ENCODE data around the gene PRICKLE4.

PRICKLE4 gene

DNA sequence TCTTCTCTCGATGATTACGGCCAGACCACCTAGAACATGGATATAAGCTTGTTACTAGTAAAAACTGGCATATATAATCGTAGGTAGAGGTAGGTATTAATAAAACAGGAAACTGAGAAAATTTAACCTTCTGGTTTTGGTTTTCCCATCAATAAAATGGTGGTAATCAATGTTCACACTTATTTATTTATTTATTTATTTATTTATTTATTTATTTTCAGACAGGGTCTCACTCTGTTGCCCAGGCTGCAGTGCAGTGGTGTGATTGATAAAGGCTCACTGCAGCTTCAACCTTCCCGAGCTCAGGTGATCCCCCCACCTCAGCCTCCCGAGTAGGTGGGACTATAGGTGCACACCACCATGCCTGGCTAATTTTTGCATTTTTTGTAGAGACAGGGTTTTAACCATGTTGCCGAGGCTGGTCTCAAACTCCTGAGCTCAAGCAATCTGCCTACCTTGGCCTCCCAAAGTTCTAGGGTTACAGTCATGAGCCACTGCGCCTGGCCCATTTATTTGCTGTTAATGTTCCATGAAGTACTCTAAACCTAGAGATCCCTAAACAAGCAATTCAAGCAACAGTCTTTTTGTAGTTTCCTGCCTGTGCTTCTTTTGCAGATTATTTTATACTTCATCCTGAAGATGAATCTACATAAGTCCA, 18.4 kb downstream of the PRICKLE4 start (continued):
- TF ChIP-seq ELK4 (IDR thresholded peaks at IDR 0.05; ENCODE audit: borderline replicate concordance, low read depth, low read length) = no peak
- TF ChIP-seq REPIN1 (tag by site-specific recombination; IDR thresholded peaks at IDR 0.05; ENCODE audit: low read depth) = no peak
- TF ChIP-seq, protein P1, sequence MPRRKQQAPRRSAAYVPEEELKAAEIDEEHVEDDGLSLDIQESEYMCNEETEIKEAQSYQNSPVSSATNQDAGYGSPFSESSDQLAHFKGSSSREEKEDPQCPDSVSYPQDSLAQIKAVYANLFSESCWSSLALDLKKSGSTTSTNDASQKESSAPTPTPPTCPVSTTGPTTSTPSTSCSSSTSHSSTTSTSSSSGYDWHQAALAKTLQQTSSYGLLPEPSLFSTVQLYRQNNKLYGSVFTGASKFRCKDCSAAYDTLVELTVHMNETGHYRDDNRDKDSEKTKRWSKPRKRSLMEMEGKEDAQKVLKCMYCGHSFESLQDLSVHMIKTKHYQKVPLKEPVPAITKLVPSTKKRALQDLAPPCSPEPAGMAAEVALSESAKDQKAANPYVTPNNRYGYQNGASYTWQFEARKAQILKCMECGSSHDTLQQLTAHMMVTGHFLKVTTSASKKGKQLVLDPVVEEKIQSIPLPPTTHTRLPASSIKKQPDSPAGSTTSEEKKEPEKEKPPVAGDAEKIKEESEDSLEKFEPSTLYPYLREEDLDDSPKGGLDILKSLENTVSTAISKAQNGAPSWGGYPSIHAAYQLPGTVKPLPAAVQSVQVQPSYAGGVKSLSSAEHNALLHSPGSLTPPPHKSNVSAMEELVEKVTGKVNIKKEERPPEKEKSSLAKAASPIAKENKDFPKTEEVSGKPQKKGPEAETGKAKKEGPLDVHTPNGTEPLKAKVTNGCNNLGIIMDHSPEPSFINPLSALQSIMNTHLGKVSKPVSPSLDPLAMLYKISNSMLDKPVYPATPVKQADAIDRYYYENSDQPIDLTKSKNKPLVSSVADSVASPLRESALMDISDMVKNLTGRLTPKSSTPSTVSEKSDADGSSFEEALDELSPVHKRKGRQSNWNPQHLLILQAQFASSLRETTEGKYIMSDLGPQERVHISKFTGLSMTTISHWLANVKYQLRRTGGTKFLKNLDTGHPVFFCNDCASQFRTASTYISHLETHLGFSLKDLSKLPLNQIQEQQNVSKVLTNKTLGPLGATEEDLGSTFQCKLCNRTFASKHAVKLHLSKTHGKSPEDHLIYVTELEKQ (tag by site-specific recombination; IDR thresholded peaks at IDR 0.05; ENCODE audit: borderline replicate concordance) = no peak
- TF ChIP-seq ZNF510 (tag by site-specific recombination; IDR thresholded peaks at IDR 0.05; ENCODE audit: insufficient replicate concordance) = peak; percentile 61
- no peak for TF ChIP-seq ZNF423 (tag by site-specific recombination; IDR thresholded peaks at IDR 0.05)
- peak; percentile 63; the same call in 1 of the 2 replicates for TF ChIP-seq ZNF664 (tag by site-specific recombination; IDR thresholded peaks at IDR 0.05)
- no peak for TF ChIP-seq ZNF335 (tag by site-specific recombination; conservative IDR thresholded peaks at IDR 0.05)
- 0 out of 2 replicates have a peak, but pooled peaks have one; percentile 39 for TF ChIP-seq ZNF121 (tag by site-specific recombination; IDR thresholded peaks at IDR 0.05)
- TF ChIP-seq TRIM28 (IDR thresholded peaks at IDR 0.05; ENCODE audit: borderline replicate concordance, low read length) = no peak
- no peak for TF ChIP-seq WT1 (tag by site-specific recombination; IDR thresholded peaks at IDR 0.05)
- TF ChIP-seq ZSCAN23 (tag by site-specific recombination; IDR thresholded peaks at IDR 0.05) = no peak
- TF ChIP-seq ZNF449 (tag by site-specific recombination; IDR thresholded peaks at IDR 0.05) = no peak
- peak; percentile 73; the same call in 1 of the 2 replicates for TF ChIP-seq ZNF560 (tag by site-specific recombination; IDR thresholded peaks at IDR 0.05; ENCODE audit: borderline replicate concordance)
- TF ChIP-seq ZNF138 (tag by site-specific recombination; IDR thresholded peaks at IDR 0.05; ENCODE audit: borderline replicate concordance) = peak; percentile 61; the same call in 1 of the 2 replicates
- no peak for TF ChIP-seq ZNF26 (tag by site-specific recombination; IDR thresholded peaks at IDR 0.05)
- no peak for TF ChIP-seq ZBTB1 (tag by site-specific recombination; IDR thresholded peaks at IDR 0.05)
- TF ChIP-seq MEIS1 (CRISPR knock-in tag; IDR thresholded peaks at IDR 0.05; ENCODE audit: borderline replicate concordance) = no peak
- no peak for TF ChIP-seq ZBTB48 (tag by site-specific recombination; IDR thresholded peaks at IDR 0.05)
- TF ChIP-seq ZNF654 (tag by site-specific recombination; IDR thresholded peaks at IDR 0.05; ENCODE audit: low read depth) = peak; percentile 46
- no peak for TF ChIP-seq GLIS2 (tag by site-specific recombination; IDR thresholded peaks at IDR 0.05)
- TF ChIP-seq ZNF211 (tag by site-specific recombination; IDR thresholded peaks at IDR 0.05; ENCODE audit: low read depth) = no peak
- TF ChIP-seq, protein P2, sequence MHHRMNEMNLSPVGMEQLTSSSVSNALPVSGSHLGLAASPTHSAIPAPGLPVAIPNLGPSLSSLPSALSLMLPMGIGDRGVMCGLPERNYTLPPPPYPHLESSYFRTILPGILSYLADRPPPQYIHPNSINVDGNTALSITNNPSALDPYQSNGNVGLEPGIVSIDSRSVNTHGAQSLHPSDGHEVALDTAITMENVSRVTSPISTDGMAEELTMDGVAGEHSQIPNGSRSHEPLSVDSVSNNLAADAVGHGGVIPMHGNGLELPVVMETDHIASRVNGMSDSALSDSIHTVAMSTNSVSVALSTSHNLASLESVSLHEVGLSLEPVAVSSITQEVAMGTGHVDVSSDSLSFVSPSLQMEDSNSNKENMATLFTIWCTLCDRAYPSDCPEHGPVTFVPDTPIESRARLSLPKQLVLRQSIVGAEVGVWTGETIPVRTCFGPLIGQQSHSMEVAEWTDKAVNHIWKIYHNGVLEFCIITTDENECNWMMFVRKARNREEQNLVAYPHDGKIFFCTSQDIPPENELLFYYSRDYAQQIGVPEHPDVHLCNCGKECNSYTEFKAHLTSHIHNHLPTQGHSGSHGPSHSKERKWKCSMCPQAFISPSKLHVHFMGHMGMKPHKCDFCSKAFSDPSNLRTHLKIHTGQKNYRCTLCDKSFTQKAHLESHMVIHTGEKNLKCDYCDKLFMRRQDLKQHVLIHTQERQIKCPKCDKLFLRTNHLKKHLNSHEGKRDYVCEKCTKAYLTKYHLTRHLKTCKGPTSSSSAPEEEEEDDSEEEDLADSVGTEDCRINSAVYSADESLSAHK (tag by site-specific recombination; IDR thresholded peaks at IDR 0.05) = no peak
- TF ChIP-seq ZNF580 (tag by site-specific recombination; IDR thresholded peaks at IDR 0.05) = peak; percentile 36; the same call in 1 of the 2 replicates
